AG08395 (cell line): ENCODE results near the gene INTS1.

Source experiments
- DNase-seq: peaks from one replicate; pipeline ENCODE4 v3.0.0; 2012; ENCODE audit warnings: mixed read lengths, low spot score

INTS1 gene

GRCh38 chr7:1541431-1542162 lies 37.4 kb upstream of the INTS1 start:
- DNase-seq, result no peak

DNA sequence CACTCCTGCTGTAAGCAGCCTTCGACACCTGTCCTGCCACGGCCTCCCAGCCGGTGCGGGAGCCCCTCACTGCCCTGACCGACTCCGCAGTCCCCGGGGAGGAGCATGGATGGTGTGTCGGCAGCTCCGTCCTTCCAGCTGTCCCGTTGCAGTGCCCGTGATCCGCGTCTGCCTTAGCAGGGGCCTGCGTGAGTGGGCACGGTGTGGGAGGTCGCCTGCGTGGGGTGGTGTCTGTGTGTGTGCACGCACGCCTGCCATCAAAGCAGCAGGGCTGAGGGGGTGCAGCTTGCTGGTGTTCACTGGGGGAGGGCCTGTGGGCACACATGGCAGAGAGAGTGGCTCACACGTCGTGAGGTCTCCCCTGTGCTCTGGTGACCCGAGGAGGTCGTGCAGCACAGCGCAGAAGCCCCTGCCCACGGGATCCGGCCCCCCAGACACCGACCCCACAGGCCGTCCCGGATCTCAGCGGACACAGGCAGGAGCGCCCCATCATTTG lies 36.6 kb upstream of the INTS1 start:
- no peak for DNase-seq

GRCh38 chr7:1539882-1540775 lies 35.9 kb upstream of the INTS1 start:
- DNase-seq, result no peak

GRCh38 chr7:1539181-1539881 lies 35.1 kb upstream of the INTS1 start:
- no peak for DNase-seq

DNA sequence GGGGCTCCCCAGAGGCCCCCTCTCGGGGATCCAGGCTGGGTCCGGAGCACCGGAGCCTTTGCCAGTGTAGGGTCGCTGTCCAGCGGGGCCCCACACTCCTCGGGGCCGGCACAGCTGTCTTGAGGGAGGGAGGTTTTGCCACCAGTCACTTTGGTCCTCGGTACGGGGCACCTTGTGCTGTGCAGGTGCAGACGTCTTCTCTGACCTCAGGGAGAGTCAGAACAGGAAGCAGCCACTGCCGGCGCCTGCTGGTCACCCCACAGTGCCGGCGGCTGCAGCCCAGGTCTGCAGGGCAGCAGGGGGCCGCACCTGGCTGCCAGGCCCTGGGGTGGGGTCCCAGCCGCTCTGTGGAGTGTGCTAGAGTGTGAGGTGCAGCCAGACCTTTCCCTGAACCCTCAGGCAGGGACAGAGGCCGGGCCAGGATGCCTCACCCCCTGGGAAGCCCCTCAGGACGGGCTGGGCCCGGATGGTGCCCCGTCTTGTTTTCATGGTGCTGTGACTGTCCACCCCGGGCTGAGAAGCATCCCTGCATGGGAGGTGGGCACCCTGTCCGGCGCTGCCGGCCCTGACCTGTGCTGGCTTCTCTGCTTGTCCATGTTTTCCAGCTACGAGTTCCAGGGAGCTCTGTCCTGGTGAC lies 34.5 kb upstream of the INTS1 start:
- DNase-seq, result no peak

GRCh38 chr7:1537535-1538412 lies 33.6 kb upstream of the INTS1 start:
- DNase-seq, result peak; percentile 89

DNA sequence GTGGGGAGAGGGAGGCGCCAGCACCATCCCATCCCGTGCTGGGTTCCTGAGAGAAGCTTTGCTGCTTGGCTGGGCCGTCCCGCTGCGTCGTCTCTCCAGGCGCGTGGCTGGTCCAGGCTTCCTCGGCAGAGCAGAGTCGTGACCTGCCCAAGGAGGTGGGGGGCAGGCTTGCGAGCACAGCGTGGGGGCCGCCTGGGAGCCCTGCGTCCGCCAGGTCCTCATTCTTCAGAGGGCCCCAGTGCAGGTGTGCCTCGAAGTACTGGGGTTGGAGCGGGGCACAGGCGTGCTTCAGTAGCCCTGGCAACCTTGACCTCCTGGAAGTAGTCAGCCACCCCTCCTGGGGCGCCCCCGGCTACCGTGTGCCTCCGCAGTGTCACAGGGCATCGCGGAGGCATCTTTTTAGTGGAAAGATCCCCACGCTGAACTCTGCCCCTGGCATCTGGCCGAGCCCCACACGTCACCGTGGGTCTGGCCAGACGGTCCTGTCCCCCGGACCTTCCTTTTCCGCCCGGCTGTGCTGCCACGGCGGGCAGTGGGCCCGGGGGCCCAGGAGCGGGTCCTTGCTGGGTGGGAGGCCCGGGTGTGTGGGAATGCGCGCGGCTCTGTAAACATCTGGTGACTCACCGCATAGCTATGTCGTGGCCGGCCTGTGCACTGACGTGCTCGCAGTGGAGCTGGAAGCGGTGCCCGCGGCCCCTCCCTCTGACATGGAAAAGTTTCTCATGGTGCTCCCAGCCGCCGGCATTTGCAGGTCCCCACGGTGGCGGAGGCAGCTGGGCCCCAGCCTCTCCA lies 32.8 kb upstream of the INTS1 start:
- DNase-seq, result peak; percentile 97

- no peak for DNase-seq
Observed at GRCh38 chr7:1536455-1536742, 32.2 kb upstream of the INTS1 start.

DNA sequence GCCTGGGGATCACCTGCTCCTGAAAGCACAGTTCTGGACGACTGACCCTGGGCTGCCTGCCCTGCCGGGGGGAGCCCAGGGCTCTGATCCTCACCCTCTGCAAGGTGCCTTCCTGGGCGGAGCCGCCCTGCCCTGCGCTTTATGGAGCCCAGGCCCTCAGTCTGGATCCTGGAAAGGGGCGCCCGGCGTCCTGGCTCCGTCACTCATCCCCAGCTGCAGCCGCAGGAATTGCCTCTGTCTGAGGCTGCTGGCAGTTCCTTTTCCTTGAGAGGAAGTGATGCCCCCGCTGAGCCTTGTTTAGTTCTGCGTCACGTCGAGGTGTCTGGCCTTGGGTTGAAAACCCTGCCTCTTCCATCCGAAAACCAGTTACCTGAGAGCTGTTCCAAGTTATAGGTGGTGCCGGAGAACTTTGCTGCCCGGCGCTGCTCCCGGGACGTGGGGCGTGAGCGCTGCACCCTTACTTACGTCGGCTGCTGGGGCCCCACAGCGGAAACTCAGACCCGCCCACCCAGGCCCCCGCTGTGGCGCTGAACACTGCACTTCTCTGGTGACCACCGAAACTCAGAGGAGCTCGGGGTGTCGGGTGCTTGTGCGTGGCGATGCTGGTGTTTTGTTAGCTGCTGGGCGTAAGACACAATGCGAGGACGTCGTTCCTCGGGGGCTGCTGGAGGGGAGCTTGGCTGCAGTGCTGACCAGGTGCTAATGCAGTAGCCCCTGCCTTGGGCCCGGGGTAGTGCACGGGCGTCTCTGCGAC lies 31.7 kb upstream of the INTS1 start:
- no peak for DNase-seq

GRCh38 chr7:1535100-1535458 lies 30.9 kb upstream of the INTS1 start:
- DNase-seq, result no peak

DNA sequence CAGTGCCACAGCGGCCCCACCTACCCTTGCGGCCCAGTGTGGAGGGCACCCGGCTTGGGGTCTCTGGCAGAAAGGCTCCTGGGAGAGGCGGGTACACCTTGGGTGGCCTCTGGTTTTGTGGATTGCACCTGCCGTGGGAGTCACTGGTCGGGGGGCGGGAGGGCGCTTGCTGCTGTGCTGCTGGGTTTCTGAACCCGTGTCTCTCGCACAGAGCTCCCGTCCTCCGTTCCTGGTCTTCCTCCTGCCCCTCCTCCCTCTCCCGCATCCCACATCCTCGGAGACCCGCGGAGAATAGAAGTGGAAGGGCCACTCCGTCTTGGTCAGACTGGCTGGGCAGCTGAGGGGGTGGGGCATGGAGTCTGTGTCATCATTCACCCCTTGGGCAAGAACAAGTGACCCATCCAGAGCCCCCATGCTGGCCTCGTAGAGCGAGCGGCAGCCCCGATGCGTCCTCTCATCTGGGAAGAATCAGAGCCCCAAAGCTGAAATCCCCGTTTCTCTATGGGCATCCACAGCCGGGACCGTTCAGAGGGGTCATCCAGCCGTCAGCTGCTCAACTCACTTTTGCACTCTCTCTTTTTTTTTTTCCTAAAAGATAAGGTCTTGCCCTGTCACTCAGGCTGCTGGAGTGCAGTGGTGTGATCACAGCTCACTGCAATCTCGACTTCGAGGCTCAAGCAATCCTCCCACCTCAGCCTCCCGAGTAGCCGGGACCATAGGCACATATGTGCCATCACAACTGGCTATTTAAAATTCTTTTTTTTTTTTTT lies 30.3 kb upstream of the INTS1 start:
- DNase-seq, result no peak

DNA sequence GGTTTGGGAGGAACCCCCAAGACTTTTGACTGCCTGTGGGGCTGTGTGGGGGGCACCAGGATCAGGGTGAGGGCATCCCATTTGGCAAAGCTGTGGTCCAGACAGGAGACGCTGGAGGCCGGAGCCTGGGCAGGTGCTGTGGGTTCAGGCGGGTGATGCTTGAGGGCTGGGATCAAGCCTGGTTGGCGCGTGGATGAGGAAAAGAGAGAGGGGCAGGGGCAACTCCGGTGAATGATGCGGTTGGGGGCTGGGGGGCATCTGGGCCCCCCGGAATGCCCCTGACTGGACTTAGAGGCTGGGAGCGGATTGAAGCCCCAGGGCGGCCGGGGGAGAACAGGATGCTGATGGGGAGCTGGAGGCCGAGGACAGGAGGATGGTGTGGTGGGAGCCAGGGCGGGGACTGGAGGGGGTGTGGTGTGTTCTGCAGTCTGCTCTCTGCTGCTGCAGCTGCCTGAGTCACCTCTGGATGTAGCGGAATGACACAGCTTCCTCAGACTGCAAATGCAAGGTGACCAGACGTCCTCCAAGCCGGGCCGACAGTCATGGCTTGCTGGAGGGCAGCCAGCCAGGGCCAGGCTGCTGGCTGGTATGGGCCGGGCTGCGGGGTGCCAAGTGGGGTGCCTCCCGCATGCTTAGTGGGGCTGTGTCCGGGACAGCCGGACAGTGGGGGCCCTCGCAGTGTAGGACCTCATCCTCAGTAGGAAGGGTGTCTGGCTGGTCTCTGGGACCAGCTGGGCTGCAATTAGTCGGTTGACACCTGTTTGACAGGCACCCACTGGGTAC lies 29.5 kb upstream of the INTS1 start:
- peak; percentile 90 for DNase-seq

DNA sequence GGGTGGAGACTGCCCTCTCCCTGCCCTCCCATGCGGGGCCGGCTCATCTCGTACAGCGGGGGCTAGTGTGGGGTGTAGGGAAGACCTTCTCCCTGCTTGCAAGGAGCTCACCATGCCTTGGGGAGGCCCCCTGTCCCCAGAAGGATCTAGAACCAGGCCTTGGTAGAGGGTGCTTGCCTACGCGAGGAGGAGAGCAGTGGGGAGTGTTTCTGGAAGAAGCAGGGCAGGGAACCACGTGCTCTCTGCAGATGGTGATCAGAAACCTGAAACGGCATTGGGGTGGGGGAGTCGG lies 29.0 kb upstream of the INTS1 start:
- no peak for DNase-seq

DNA sequence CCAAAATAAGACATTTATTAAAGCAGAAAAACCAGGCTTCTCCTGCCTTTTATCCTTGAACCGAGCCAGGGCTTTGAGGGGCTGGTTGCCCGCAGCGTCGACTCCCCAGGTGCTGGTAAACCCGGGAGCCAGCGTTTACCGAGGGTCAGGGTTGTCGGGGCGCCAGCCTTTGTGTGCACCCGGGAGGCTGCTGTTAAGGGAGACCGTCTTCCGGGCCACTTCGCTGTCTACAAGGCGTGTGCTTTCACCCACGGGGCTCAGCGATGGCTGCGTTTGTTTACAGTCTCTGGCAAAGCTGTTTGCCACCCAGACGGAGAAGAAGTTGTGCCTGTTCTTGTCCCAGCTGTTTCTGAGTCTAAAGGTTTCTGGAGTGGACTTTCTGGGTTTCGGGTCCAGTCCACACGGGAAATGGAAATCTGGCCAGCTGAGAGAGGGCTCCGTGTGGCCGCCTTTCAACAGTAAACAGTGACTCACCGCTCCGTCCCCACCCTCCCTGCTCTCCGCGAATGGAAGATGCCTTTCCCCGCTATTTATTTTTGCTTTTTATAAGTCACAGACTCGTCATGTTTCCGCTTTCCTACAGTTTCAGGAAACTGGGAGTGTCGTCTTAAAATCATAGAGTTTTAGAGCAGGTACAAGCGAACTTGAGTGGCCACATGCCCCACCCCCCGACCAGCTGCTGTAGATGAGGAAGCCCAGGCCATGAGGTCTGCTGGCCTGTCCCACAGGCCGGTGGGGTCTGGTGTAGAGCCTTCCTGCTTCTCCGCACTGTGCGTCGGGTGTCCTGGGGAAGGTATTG lies 28.5 kb upstream of the INTS1 start:
- peak; percentile 88 for DNase-seq

- DNase-seq, result no peak
Observed at GRCh38 chr7:1531979-1532455, 27.8 kb upstream of the INTS1 start.

DNA sequence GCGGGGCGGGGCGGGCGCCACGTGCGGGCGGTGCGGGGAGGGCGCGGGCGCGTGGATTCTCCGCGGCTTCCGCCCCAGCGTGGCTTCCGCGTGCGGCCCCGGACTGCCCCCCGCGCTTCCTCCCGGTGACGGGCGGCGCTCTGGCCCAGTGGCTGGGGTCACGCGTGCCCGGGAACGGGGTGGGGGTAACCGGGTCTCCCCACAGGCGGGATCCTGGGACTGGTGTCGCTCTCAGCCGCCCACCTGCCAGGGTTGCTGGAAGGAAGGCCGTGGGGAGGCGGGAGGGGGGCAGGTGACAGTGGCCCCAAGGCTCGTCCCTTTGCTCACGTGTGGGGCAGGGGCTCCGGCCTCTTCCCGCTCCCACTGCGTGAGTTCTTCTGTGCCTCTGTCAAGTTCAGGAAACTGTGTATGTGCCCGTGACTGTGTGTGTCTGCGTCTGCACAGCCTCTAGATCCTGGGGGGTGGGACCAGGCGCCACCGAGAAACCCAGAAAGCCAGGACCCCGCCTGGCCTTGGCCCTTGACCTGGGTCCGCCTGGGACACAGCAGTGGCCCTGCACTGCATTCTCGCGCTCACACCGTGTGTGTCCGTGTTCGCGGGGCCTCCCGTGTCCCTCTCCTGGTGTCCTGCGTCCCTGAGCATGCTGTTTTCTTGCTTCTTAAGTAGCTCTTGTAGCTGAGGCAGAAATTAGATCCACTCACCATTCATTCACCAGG lies 27.2 kb upstream of the INTS1 start:
- DNase-seq, result no peak

- no peak for DNase-seq
Observed at GRCh38 chr7:1530946-1531262, 26.7 kb upstream of the INTS1 start.
